Measurements from ENCODE around the gene GLA. TPM values are rescaled to one million over a fixed set of nuclear protein-coding genes. Genes with fewer than 3 reads are reported as not detected.
A peak's percentile ranks its signal among the peaks of the same experiment; 100 is the strongest.

Gene GLA
- 10 to 100 TPM; 13.4 to 16.3 (median 14.6) TPM for total RNA-seq

- intact Hi-C loops (cut with DNase I; ENCODE audit: low total_unique reads), result loop anchor here (2.0 to 5.0 kb wide), 2 partner anchors 17 to 209 kb away; partner anchors contain the start of genes ARMCX6 and RPL36A
- DNase-seq (peak; percentile 89 to 95), ATAC-seq (peak; percentile 98 to 99)
- Histone ChIP-seq H3K27ac (peak within 1 kb of the TSS; percentile 89 to 96 (median 94)), H3K4me1 (peaks cover 20 to 24% of the 10 kb centered on the region in 2 donors), H3K9me3 (no peaks in the 10 kb centered on the region), H3K36me3 (peaks cover 0 to under 1% of the 10 kb centered on the region in 2 donors), H3K4me3 (peak within 1 kb of the TSS; percentile 69 to 83 (median 70)), H3K27me3 (no peaks in the 10 kb centered on the region)
- TF ChIP-seq CTCF (IDR thresholded peaks at IDR 0.05 in 4 of 5, conservative IDR thresholded peaks at IDR 0.05 in 1 of 5) (peak in 2 of 5 experiments; percentile 6 to 25), POLR2A (IDR thresholded peaks at IDR 0.05) (peak; percentile 78 to 83)
- in situ Hi-C loops (cut with MboI; ENCODE audit: low sequenced_read_pairs in 4 of 4), result loop anchor here in 2 of 4 donors (25.0 kb wide), 2 partner anchors 379 to 529 kb away; partner anchors contain the start of gene ZMAT1 (in 1 of the 2)
Measured at GRCh38 chrX:101407748-101408531, at the start of gene GLA, which contains the start of gene HNRNPH2. Gene GLA (minus strand): TSS chrX:101407925. CDS start chrX:101407903, 22 bp downstream. Gene HNRNPH2 (plus strand): TSS chrX:101408222. CDS start chrX:101411989, 3,767 bp downstream.

GRCh38 chrX:101452056-101452455 is 44.3 kb upstream of the GLA start:
- DNase-seq (no peak), ATAC-seq (no peak)
- intact Hi-C loops (cut with DNase I; ENCODE audit: low total_unique reads), result no loop called here
- in situ Hi-C loops (cut with MboI; ENCODE audit: low sequenced_read_pairs in 4 of 4), result no loop called here
- no peaks in the 10 kb centered on the region for H3K36me3 ChIP-seq
- H3K27me3 ChIP-seq, result no peaks in the 10 kb centered on the region
- H3K4me1 ChIP-seq, result no peaks in the 10 kb centered on the region
- no peaks in the 10 kb centered on the region for H3K9me3 ChIP-seq
- TF ChIP-seq CTCF (IDR thresholded peaks at IDR 0.05 in 4 of 5, conservative IDR thresholded peaks at IDR 0.05 in 1 of 5), result no peak
- H3K27ac ChIP-seq, result no peak overlapping the region
- H3K4me3 ChIP-seq, result no peak overlapping the region

- intact Hi-C loops (cut with DNase I; ENCODE audit: low total_unique reads), result no loop called here
- DNase-seq (no peak), ATAC-seq (no peak)
- Histone ChIP-seq H3K27ac (no peak overlapping the region), H3K4me3 (no peak overlapping the region), H3K36me3 (no peaks in the 10 kb centered on the region), H3K4me1 (no peaks in the 10 kb centered on the region), H3K27me3 (no peaks in the 10 kb centered on the region), H3K9me3 (no peaks in the 10 kb centered on the region)
- in situ Hi-C loops (cut with MboI; ENCODE audit: low sequenced_read_pairs in 4 of 4), result no loop called here
- TF ChIP-seq POLR2A (IDR thresholded peaks at IDR 0.05) (no peak), CTCF (IDR thresholded peaks at IDR 0.05 in 4 of 5, conservative IDR thresholded peaks at IDR 0.05 in 1 of 5) (no peak)
Measured at GRCh38 chrX:101450961-101451360, 43.2 kb upstream of the GLA start.

GRCh38 chrX:101450085-101450484 is 42.4 kb upstream of the GLA start:
- in situ Hi-C loops (cut with MboI; ENCODE audit: low sequenced_read_pairs in 4 of 4), result no loop called here
- TF ChIP-seq POLR2A (IDR thresholded peaks at IDR 0.05) (no peak), CTCF (IDR thresholded peaks at IDR 0.05 in 4 of 5, conservative IDR thresholded peaks at IDR 0.05 in 1 of 5) (no peak)
- DNase-seq (no peak), ATAC-seq (no peak)
- Histone ChIP-seq H3K4me1 (no peaks in the 10 kb centered on the region), H3K9me3 (no peaks in the 10 kb centered on the region), H3K27ac (no peak overlapping the region), H3K36me3 (no peaks in the 10 kb centered on the region), H3K27me3 (no peaks in the 10 kb centered on the region), H3K4me3 (no peak overlapping the region)
- intact Hi-C loops (cut with DNase I; ENCODE audit: low total_unique reads), result no loop called here

Measured in gastrocnemius medialis (tissue), 4 donors.